SH-SY5Y (cell line): ENCODE results near the gene SSBP3.

Source experiments
- GATA2 ChIP-seq: IDR thresholded peaks from 2 replicates; pipeline ENCODE4 v1.6.1; 2011; ENCODE audit warnings: mild to moderate bottlenecking, low read depth, low read length
- GATA3 ChIP-seq: IDR thresholded peaks from 2 replicates; pipeline ENCODE4 v1.6.1; 2011; ENCODE audit warnings: low read depth, mild to moderate bottlenecking, low read length, moderate library complexity

SSBP3 gene

DNA sequence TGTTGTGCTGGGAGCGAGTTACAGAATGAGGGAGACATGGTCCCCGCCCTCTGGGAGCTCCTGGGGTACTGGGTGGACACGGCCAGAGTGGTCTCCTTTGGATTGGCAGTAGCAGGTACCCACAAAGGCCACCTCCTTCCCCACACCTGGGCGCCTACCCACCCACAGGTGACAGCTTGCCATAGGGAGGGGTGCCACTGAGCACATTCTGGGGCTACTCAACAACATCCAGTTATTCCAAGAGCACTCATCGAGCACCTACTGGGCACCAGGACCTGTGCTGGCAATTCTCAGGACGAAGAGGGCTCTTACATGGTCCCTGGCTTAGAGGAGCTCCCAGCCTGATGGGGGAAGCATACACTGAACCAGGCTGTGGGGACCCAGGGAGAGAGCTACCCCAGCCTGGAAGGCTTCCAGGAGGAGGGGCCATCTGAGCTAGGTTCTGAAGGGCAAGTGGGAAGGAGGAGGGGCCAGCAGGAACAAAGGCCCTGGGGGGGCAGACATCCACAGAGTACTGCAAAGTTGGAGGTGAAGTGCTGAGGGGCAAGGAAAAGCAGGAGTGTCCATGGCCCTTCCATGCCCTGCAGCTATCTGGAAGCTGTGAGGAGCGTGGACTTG is 184.2 kb downstream of the SSBP3 start:
- TF ChIP-seq GATA3 (no peak), GATA2 (no peak)

DNA sequence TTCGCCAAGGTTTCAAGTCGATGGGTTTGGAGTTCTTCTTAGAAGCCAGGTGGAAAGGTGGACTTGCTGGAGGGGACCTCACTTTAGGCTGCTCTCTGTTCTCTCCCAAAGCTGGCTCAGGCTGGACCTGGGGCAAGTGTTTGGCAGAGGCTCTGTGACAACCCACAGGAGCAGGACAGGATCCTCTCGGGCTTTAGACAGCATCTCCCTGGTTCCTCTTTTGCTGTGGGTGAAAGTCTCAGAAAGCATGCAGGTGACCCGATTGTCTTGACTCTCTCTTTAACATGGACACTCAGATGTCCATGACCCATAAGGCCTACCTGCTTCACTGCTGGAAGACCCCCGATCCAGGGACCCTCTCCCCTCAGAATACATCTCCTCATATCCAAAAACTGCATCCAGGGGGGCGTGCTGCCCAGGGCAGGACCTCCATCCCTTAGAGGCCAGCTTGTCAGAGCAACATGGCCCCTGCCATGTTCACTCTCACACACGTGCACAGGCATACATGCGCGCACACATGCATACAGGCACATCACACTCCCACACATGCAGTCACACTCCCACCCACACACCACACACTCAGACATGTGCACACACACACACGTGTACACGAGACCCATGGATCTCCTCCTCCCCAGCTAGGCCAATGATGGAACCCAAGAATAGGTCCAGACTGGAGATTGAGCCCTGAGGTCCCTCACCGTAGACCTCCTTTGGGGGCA is 184.9 kb downstream of the SSBP3 start:
- TF ChIP-seq GATA3 (no peak), GATA2 (no peak)

- TF ChIP-seq GATA2 (no peak), GATA3 (no peak)
Observed at GRCh38 chr1:54220004-54220811, 186.0 kb downstream of the SSBP3 start.

DNA sequence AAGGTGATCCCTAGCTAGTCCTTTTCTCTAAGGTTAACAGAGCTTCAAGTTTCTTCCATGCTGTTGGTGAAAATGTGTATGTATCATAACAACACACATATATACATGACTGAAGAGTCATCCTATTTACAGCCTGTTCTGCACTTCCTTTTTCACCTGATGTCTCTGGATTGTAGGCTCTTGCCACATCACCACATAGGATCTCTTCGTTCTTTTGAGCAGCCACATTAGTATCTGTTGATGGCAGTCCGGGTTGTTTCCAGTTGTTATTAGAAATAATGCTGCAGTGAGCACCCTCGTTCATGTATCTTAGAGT is 186.5 kb downstream of the SSBP3 start:
- TF ChIP-seq GATA2 (no peak), GATA3 (no peak)

GRCh38 chr1:54218883-54219687 is 187.1 kb downstream of the SSBP3 start:
- TF ChIP-seq GATA3 = no peak
- TF ChIP-seq GATA2 = no peak

- TF ChIP-seq GATA2 (no peak), GATA3 (no peak)
Observed at GRCh38 chr1:54215523-54215922, 190.7 kb downstream of the SSBP3 start.

DNA sequence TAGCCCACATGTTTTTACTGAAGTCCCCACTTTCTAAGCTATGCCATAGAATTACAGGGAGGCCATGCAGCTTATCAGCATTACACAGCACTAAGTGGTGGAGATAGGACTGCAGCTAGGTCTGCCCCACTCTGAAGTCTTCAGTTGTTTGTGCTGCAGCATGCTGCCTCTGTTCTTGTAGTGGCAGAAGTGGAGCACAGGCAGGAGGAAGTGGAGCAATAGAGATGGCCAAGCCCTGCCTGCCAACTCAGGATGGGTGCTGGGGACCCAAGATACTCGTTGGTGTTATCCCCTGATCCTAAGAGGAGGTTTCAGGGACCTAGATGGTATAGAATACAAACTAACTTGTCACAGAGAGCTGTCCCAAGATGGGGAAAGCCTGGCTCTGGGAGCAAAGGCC is 193.3 kb downstream of the SSBP3 start:
- no peak for TF ChIP-seq GATA3
- TF ChIP-seq GATA2 = no peak

DNA sequence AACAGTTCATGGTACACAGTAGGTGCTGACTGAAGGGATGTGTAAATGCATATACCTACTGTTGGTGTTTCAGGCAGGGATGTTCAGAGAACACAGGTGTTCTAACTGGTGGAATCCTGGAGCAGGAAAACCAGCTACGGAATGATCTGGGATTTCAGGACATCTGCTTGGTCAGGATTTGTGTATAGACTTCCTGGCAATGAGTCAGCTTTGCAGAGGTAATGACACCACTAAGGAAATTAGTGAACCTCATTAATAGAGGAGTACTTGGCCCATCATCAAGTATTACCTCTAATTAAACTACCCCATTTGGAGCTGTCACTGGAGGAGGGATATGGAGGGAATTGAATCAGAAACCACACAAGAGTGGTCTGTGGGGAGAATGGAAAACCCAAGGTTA is 198.9 kb downstream of the SSBP3 start:
- TF ChIP-seq GATA3 (no peak), GATA2 (no peak)

DNA sequence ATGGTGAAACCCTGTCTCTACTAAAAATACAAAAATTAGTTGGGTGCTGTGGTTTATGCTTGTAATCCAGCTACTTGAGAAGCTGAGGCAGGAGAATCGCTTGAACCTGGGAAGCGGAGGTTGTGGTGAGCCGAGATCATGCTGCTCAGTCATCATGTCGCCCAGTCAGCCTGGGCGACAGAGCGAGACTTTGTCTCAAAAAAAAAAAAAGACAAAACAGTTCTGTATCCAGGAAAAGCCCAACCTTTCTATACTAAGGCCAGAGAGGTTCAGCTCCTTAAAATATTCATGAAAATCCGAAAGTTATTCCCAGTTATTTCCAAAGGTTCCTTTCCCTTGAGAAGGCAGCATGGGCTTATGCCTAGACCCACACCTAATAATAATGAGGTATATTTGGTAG is 202.0 kb downstream of the SSBP3 start:
- TF ChIP-seq GATA2 (no peak), GATA3 (no peak)

GRCh38 chr1:54200519-54200997 is 205.6 kb downstream of the SSBP3 start:
- TF ChIP-seq GATA3 = no peak
- TF ChIP-seq GATA2 = no peak

GRCh38 chr1:54199765-54200518 is 206.3 kb downstream of the SSBP3 start, which contains the start of the genes CYB5RL and MRPL37:
Gene CYB5RL (minus strand): TSS chr1:54200030. CDS start chr1:54195616, 4,414 bp downstream.
Gene MRPL37 (plus strand): TSS chr1:54200167. CDS start chr1:54200244, 77 bp downstream.
- no peak for TF ChIP-seq GATA3
- 0 out of 2 replicates have a peak, but pooled peaks have one; percentile 21 for TF ChIP-seq GATA2

GRCh38 chr1:54199151-54199764 is 206.9 kb downstream of the SSBP3 start:
- TF ChIP-seq GATA3 (no peak), GATA2 (no peak)

- no peak for TF ChIP-seq GATA2
- TF ChIP-seq GATA3 = no peak
Observed at GRCh38 chr1:54193453-54193852, 212.7 kb downstream of the SSBP3 start.

GRCh38 chr1:54191525-54191924 is 214.7 kb downstream of the SSBP3 start:
- TF ChIP-seq GATA3 (no peak), GATA2 (no peak)
